K562 (cell line): ENCODE data around the gene SCARF1. TPM values are rescaled to one million over a fixed set of nuclear protein-coding genes. Genes with fewer than 3 reads are reported as not detected.

Experiments
- ATAC-seq: fragments of 200-7000 bp; cut with Tn5 transposase; 3 replicates; pipeline ENCODE4 v1.9.1; 2020; ENCODE audit warnings: moderate library complexity
- BruUV-seq: library from RNA; stranded (reverse); fragments of 400-500 nt; replicated peaks from 2 replicates; lab custom pipeline; 2021; lab: Mats Ljungman, UMichigan
- CTCF ChIA-PET: fragments of 300-600 bp; formaldehyde crosslinking; extraction: SDS; loops from one replicate; lab custom pipeline; 2021; ENCODE audit warnings: low intra/inter-chr PET ratio; lab: Yijun Ruan, JAX
- POLR2A ChIA-PET: fragments of 300-600, 350-650 bp; sonication (Branson Sonifier 250); formaldehyde crosslinking; extraction: SDS; loops from one replicate; lab custom pipeline; 2021; ENCODE audit warnings: antibody characterized with exemption, inconsistent platforms; lab: Yijun Ruan, JAX
- DNase-seq, 4 experiments: peaks; one replicate each; pipeline versions ENCODE4 v3.0.0 to v3.0.0-alpha.2; 2011 to 2018; ENCODE audit warnings: low spot score in 3 of 4, mixed read lengths in 3 of 4; ENCODE audit errors: extremely low read depth in 1 of 4
- FAIRE-seq: peaks from 2 replicates; lab custom pipeline; 2011; peaks lifted over from hg19 to GRCh38; lab: Jason Lieb, UNC
- H2AFZ ChIP-seq: 2 replicates; pipeline ENCODE4 v1.6.0; 2011; ENCODE audit warnings: low read depth, low read length, control low read depth, inconsistent platforms
- H3K27ac ChIP-seq: fragments of 200-600 bp; 3 replicates; pipeline ENCODE4 v1.8.0; 2011; ENCODE audit warnings: low read depth, mild to moderate bottlenecking, control low read depth, inconsistent platforms, low read length, moderate library complexity, mixed read lengths; ENCODE audit errors: extremely low read depth
- H3K27me3 ChIP-seq, 2 experiments: fragments of 300-600 bp in 1 of 2; 2 replicates in 1 of 2; 3 replicates in 1 of 2; pipeline versions ENCODE4 v1.6.0 to v1.8.0; 2011; ENCODE audit warnings: inconsistent platforms in 2 of 2, low read length in 2 of 2, mild to moderate bottlenecking in 1 of 2, mixed read lengths in 1 of 2, moderate library complexity in 1 of 2; ENCODE audit not compliant: control insufficient read depth in 2 of 2, insufficient read depth in 2 of 2
- H3K36me3 ChIP-seq: fragments of 300-600 bp; 3 replicates; pipeline ENCODE4 v1.8.0; 2011; ENCODE audit warnings: mild to moderate bottlenecking, low read length, inconsistent platforms; ENCODE audit not compliant: control insufficient read depth, insufficient read depth
- H3K4me1 ChIP-seq, 2 experiments: fragments of 200-600 bp in 1 of 2; replicated peaks in 1 of 2; 2 replicates in 1 of 2; 3 replicates in 1 of 2; pipeline versions ENCODE4 v1.5.1 to v1.8.0; 2011; ENCODE audit warnings: inconsistent platforms in 2 of 2, low read length in 2 of 2, mild to moderate bottlenecking in 1 of 2, mixed read lengths in 1 of 2, moderate library complexity in 1 of 2; ENCODE audit not compliant: control insufficient read depth in 2 of 2, insufficient read depth in 2 of 2
- H3K4me2 ChIP-seq: 2 replicates; pipeline ENCODE4 v1.6.1; 2011; ENCODE audit warnings: low read length, control low read depth, inconsistent platforms, mixed read lengths; ENCODE audit not compliant: insufficient read depth
- H3K4me3 ChIP-seq: fragments of 200-600 bp; sonication (generic), shearing (Covaris generic); 2 replicates; pipeline ENCODE4 v1.5.1; 2016; ENCODE audit warnings: control low read depth, inconsistent platforms
- H3K79me2 ChIP-seq: fragments of 200-600 bp; 3 replicates; pipeline ENCODE4 v1.8.0; 2011; ENCODE audit warnings: low read length, inconsistent platforms; ENCODE audit not compliant: control insufficient read depth, insufficient read depth
- H3K9ac ChIP-seq, 2 experiments: 2 replicates each; pipeline versions ENCODE4 v1.6.0 to v1.6.1; 2011; ENCODE audit warnings: low read depth in 2 of 2, low read length in 2 of 2, control low read depth in 1 of 2, inconsistent platforms in 1 of 2, mild to moderate bottlenecking in 1 of 2, mixed read lengths in 1 of 2; ENCODE audit not compliant: insufficient read depth in 1 of 2
- H3K9me1 ChIP-seq: one replicate; pipeline ENCODE4 v1.6.0; 2011; ENCODE audit warnings: inconsistent platforms, mild to moderate bottlenecking, low read length, moderate library complexity; ENCODE audit not compliant: control insufficient read depth, insufficient read depth
- H3K9me3 ChIP-seq: replicated peaks from 2 replicates; pipeline ENCODE4 v1.5.1; 2011; ENCODE audit warnings: low read depth, low read length, inconsistent platforms; ENCODE audit not compliant: control insufficient read depth, insufficient read depth
- H4K20me1 ChIP-seq: replicated peaks from 2 replicates; pipeline ENCODE4 v1.6.1; 2011; ENCODE audit warnings: low read length, inconsistent platforms, mixed read lengths; ENCODE audit not compliant: control insufficient read depth, insufficient read depth
- FOXJ2 ChIP-seq: fragments of 200-800 bp; sonication (Bioruptor generic); IDR thresholded peaks from 2 replicates; pipeline ENCODE4 v1.6.1; 2016; ENCODE audit warnings: missing genetic modification characterization, missing compliant biosample characterization
- POLR2G ChIP-seq: fragments of 200-400 bp; formaldehyde crosslinking; IDR thresholded peaks from 2 replicates; pipeline ENCODE4 v1.6.1; 2017; ENCODE audit warnings: low read depth, mild to moderate bottlenecking, antibody characterized with exemption, low read length, moderate library complexity
- PRPF4 ChIP-seq: fragments of 200-400 bp; formaldehyde crosslinking; IDR thresholded peaks from one replicate; pipeline ENCODE4 v1.6.1; 2017; ENCODE audit warnings: low read length, low read depth, mild to moderate bottlenecking; ENCODE audit not compliant: insufficient read depth, poor library complexity, severe bottlenecking
- RFX1 ChIP-seq: fragments of 450-650 bp; IDR thresholded peaks from 2 replicates; pipeline ENCODE4 v1.6.1; 2016; ENCODE audit warnings: mild to moderate bottlenecking, moderate library complexity
- WGBS: fragments of 100-300 bp; shearing (Covaris generic); methylation state at CpG from one replicate; pipeline ENCODE4 v1.1.6; 2016; ENCODE audit warnings: low coverage, mixed read lengths; ENCODE audit not compliant: insufficient coverage; ENCODE audit errors: missing lambda C conversion rate; 5-methylcytosine and 5-hydroxymethylcytosine counted together
- in situ Hi-C: fragments of 300-500 bp; cut with MboI; formaldehyde crosslinking; loops from 4 replicates; pipeline ENCODE4 v1.15.0; 2018; ENCODE audit warnings: inconsistent platforms, mixed read lengths
- intact Hi-C: fragments of 100-400 bp; cut with micrococcal nuclease; formaldehyde crosslinking; loops from 2 replicates; pipeline ENCODE4 v1.14.2; 2022
- polyA plus RNA-seq, 8 experiments: library from polyadenylated mRNA; depleted of rRNA in 4 of 8; stranded (reverse) in 5 of 8; unstranded in 3 of 8; fragments of >200 nt; fragmentation: Nextera tagmentation in 2 of 8; fragmentation: Illumina TruSeq in 1 of 8; extraction: Ambion mirVana in 2 of 8; extraction: Trizol in 1 of 8; gene quantifications; 2 replicates each; pipeline versions ENCODE4 v1.2.1 to v1.2.3, GENCODE V29; 2011 to 2014; ENCODE audit warnings: inconsistent platforms in 1 of 8, missing spikeins in 1 of 8
- total RNA-seq, 7 experiments: library from RNA; depleted of rRNA in 6 of 7; stranded (reverse); fragments of >200 nt in 6 of 7; fragmentation: Illumina TruSeq in 2 of 7; extraction: Trizol in 2 of 7; gene quantifications; 2 replicates each; pipeline versions ENCODE4 v1.2.1 to v1.2.3, GENCODE V29; 2011 to 2021; ENCODE audit warnings: low replicate concordance in 1 of 7

The SCARF1 gene
- total and polyA plus RNA-seq, 9 of the 15 experiments (the other 6 are each of a cell fraction or from before 2014, with no cell fraction given), result 0.04 to 2.1 (median 0.63) TPM

GRCh38 chr17:1639549-1640180 lies 5.9 kb downstream of the SCARF1 start:
- peaks cover 0 to 38% of the 10 kb centered on the region in 2 experiments; a peak in 2 of 5 replicates for H3K4me1 ChIP-seq
- FAIRE-seq (no peak), DNase-seq (no peak), ATAC-seq (no peak)
- H3K4me3 ChIP-seq, result no peak overlapping the region
- H3K9me3 ChIP-seq, result no peaks in the 10 kb centered on the region
- H3K9ac ChIP-seq, result peak overlapping the region in 1 of 2 experiments; percentile 20; a peak in 1 of 4 replicates
- no peak overlapping the region for H3K27ac ChIP-seq
- ChIA-PET CTCF (no interaction called here), POLR2A (no interaction called here)
- H3K9me1 ChIP-seq, result no peaks in the 10 kb centered on the region
- H3K79me2 ChIP-seq, result no peaks in the 10 kb centered on the region
- WGBS, result 48% methylated on average over 5 of the region's 11 CpGs
- intact Hi-C loops (no loop called here), in situ Hi-C loops (no loop called here)
- no TSS peak for BruUV-seq
- H3K27me3 ChIP-seq, result no peaks in the 10 kb centered on the region
- TF ChIP-seq RFX1, result peak; percentile 68; the same call in 1 of the 2 replicates
- TF ChIP-seq PRPF4, result no peak
- no peak overlapping the region for H3K4me2 ChIP-seq
- no peak overlapping the region for H2AFZ ChIP-seq
- no peaks in the 10 kb centered on the region for H4K20me1 ChIP-seq
- no peaks in the 10 kb centered on the region for H3K36me3 ChIP-seq

- H3K79me2 ChIP-seq, result no peaks in the 10 kb centered on the region
- ChIA-PET CTCF (no interaction called here), POLR2A (interaction anchor here (0.6 kb wide), 1 partner anchor 11 kb away, joined by 3 read pairs; the partner anchor contains the start of gene RILP)
- H3K4me1 ChIP-seq, result peaks cover 0 to 34% of the 10 kb centered on the region in 2 experiments; a peak in 2 of 5 replicates
- no peak for ATAC-seq
- H3K9me1 ChIP-seq, result no peaks in the 10 kb centered on the region
- H3K4me2 ChIP-seq, result no peak overlapping the region
- no peak overlapping the region for H2AFZ ChIP-seq
- H3K9ac ChIP-seq, result peak overlapping the region in 1 of 2 experiments; percentile 55; a peak in 2 of 4 replicates
- no peaks in the 10 kb centered on the region for H3K27me3 ChIP-seq
- no peaks in the 10 kb centered on the region for H3K9me3 ChIP-seq
- intact Hi-C loops (no loop called here), in situ Hi-C loops (no loop called here)
- H3K36me3 ChIP-seq, result no peaks in the 10 kb centered on the region
- DNase-seq, result no peak
- BruUV-seq, result no TSS peak
- H3K4me3 ChIP-seq, result no peak overlapping the region
- no peaks in the 10 kb centered on the region for H4K20me1 ChIP-seq
- TF ChIP-seq POLR2G (peak; percentile 55; the same call in 1 of the 2 replicates), FOXJ2 (no peak)
- TF ChIP-seq, all 486 proteins: peak for 1
- 86% methylated on average over 13 of the region's 19 CpGs for WGBS
- FAIRE-seq, result no peak
- no peak overlapping the region for H3K27ac ChIP-seq
Observed at GRCh38 chr17:1638624-1639300, 6.8 kb downstream of the SCARF1 start.
